Thyroid gland (tissue), 4 donors: Measurements from ENCODE around the gene SLC46A3.

Experiments
- POLR2A ChIP-seq, 2 donors: fragments of 450-650 bp; IDR thresholded peaks; one replicate each; pipeline ENCODE4 v1.6.1; 2017; ENCODE audit warnings: antibody characterized with exemption in 2 of 2, mild to moderate bottlenecking in 2 of 2, moderate library complexity in 1 of 2
- TF ChIP-seq, protein P1 (sequence below), 6 experiments: fragments of 200-600 bp in 3 of 6; fragments of 450-650 bp in 3 of 6; sonication (generic) in 3 of 6; IDR thresholded peaks; one replicate each; pipeline ENCODE4 v1.5.1; 2016 to 2019; ENCODE audit warnings: antibody characterized with exemption in 6 of 6, mild to moderate bottlenecking in 2 of 6, inconsistent platforms in 1 of 6, moderate library complexity in 1 of 6

- TF ChIP-seq, protein P1, sequence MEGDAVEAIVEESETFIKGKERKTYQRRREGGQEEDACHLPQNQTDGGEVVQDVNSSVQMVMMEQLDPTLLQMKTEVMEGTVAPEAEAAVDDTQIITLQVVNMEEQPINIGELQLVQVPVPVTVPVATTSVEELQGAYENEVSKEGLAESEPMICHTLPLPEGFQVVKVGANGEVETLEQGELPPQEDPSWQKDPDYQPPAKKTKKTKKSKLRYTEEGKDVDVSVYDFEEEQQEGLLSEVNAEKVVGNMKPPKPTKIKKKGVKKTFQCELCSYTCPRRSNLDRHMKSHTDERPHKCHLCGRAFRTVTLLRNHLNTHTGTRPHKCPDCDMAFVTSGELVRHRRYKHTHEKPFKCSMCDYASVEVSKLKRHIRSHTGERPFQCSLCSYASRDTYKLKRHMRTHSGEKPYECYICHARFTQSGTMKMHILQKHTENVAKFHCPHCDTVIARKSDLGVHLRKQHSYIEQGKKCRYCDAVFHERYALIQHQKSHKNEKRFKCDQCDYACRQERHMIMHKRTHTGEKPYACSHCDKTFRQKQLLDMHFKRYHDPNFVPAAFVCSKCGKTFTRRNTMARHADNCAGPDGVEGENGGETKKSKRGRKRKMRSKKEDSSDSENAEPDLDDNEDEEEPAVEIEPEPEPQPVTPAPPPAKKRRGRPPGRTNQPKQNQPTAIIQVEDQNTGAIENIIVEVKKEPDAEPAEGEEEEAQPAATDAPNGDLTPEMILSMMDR (IDR thresholded peaks at IDR 0.05) = no peak
- TF ChIP-seq POLR2A (IDR thresholded peaks at IDR 0.05) = no peak
Observed at GRCh38 chr13:28650284-28650683, 68.5 kb downstream of the SLC46A3 start.
